ENCODE data around the gene GVQW3.

Gene GVQW3

GRCh38 chr11:76380977-76381719 is at the start of gene GVQW3, which contains the start of gene THAP12:
Gene GVQW3, plus strand, starts transcription at chr11:76381323. Its CDS starts 506 bp downstream, at chr11:76381829.
Gene THAP12, minus strand, starts transcription at chr11:76381132. Its CDS starts 296 bp downstream, at chr11:76380836.
- DNase-seq (ENCODE audit: low read depth in 2 of 2), result peak; percentile 93 to 95

DNA sequence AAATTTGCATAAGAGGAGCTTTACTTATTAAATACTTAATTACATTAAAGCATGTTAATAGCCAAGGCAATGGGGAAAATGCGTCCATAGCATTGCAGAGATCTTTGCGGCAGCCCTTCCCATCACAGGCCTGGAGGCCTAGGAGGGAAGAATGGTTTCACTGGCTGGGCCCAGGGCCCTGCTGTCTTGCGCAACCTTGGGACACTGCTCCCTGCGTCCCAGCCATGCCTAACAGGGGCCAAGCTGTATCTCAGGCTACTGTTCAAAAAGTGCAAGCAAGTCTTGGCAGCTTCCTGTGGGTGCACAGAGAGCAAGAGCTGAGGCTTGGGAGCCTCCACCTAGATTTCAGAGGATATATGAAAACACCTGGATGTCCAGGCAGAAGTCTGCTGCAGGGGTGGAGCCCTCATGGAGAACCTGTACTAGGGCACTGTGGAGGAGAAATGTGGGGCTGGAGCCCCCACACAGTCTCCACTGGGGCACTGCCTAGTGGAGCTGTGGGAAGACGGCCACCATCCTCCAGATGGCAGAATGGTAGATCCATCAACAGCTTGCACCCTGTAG is 46.2 kb upstream of the GVQW3 start:
- DNase-seq (ENCODE audit: low read depth in 2 of 2), result no peak

GRCh38 chr11:76335842-76336241 is 45.3 kb upstream of the GVQW3 start:
- no peak for DNase-seq (ENCODE audit: low read depth in 2 of 2)

GRCh38 chr11:76336597-76336996 is 44.5 kb upstream of the GVQW3 start:
- no peak for DNase-seq (ENCODE audit: low read depth in 2 of 2)

DNA sequence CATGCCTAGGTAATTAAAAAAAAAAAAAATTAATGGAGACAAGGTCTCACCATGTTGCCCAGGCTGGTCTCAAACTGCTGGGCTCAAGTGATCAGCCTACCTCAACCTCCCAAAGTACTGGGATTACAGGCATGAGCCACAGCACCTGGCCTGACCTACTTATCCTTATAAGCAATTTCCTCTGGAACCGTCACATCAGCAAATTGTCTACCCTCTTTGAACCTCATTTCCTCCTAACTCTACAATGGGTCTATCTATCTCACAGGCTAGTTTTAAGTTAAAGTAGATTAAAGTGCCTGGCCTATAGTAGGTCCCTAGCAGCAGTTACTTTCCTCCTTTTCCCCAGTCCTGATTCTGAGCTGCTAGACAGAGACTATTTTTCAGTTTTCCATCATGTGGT is 43.7 kb upstream of the GVQW3 start:
- no peak for DNase-seq (ENCODE audit: low read depth in 2 of 2)

DNA sequence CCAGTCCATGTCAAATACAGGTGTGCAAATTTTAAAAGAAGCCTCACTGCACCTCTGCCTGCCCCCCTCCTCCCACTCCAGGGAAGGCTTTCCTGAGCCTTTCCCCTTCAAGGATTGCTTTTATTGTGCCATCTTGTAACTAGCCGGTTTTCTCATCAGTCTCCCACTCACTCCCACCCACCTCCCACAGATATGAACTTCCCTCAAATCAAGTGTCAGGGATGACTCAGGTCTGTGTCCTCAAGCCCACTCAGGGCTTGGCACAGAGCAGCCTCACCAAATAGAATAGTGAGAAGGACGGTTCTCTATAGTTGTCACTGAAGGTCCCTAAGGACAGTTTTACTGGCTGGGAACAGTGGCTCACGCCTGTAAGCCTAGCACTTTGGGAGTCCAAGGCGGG is 43.2 kb upstream of the GVQW3 start:
- DNase-seq (ENCODE audit: low read depth in 2 of 2), result no peak

GRCh38 chr11:76339221-76339620 is 41.9 kb upstream of the GVQW3 start:
- DNase-seq (ENCODE audit: low read depth in 2 of 2), result no peak

DNA sequence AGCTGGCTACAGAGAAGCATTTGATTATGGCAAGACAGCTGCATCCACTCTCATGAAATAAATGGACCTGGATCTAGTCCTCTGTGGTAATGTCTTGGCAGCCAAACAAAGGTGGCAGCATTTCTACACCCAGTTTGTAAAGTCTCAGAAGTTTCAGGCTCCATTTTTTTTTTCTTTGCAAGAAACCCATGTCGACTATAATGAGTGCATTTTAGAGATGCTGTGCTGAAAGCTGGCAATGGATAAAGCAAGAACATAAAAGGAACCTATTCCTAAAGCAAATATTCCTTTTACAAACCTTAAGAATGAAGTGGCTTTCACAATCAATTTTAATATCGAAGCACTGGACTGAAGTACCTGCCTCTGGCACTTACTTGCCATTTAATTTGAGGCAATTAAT is 33.7 kb upstream of the GVQW3 start:
- no peak for DNase-seq (ENCODE audit: low read depth in 2 of 2)

GRCh38 chr11:76348348-76348747 is 32.8 kb upstream of the GVQW3 start:
- no peak for DNase-seq (ENCODE audit: low read depth in 2 of 2)

- DNase-seq (ENCODE audit: low read depth in 2 of 2), result no peak
Observed at GRCh38 chr11:76355172-76355571, 26.0 kb upstream of the GVQW3 start.

DNA sequence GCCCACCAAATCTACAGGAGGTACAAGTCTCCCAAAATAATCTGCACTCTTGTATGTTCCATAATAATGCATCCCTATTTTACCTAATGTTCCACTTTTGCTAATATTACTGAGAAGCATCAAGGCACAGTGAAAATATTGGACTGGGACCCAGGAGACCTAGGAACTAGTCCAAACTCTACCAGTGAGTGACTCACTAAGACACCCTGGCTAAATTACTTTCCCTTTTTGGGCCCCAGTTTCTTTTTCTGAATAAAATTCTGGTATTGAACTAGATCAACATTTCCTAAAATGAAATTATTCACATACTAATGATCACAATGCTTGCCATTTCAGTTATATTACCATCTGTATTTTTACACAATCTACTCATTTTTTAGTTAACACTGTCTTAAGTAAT is 19.7 kb upstream of the GVQW3 start:
- no peak for DNase-seq (ENCODE audit: low read depth in 2 of 2)

DNA sequence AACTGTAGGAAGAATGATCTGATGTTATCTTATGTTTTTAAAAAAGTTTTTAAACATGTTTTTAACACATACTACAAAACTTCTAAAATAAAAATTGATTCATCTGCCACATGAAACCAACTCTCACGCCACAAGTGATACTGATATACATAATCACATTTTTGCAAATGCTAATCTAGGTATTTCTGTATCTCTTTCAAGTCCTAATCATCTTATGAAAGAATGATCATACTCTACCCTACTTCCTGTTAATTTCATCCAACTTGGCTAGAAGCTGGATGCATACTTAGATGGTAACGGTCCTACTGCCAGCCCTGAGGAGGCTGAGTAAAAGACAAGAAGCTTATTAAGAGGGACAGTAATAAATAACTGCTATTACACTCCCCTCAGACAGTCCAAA is 19.3 kb upstream of the GVQW3 start:
- no peak for DNase-seq (ENCODE audit: low read depth in 2 of 2)

DNA sequence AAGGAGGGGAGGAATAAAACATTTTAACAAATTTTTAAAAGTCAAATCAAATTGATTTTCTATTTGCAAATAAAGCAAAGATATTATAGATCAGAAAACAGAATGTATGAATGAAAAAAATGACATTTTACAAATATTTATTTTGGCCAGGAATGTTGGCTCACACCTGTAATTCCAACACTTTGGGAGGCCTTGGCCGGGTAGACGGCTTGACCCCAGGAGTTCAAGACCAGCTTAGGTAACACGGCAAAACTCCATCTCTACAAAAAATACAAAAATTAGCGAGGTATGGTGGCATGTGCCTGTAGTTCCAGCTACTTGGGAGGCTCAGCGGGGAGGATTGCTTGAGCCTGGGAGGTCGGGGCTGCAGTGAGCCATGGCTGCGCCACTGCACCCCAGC is 18.4 kb upstream of the GVQW3 start:
- no peak for DNase-seq (ENCODE audit: low read depth in 2 of 2)

GRCh38 chr11:76365038-76365679 is 16.0 kb upstream of the GVQW3 start:
- no peak for DNase-seq (ENCODE audit: low read depth in 2 of 2)

DNA sequence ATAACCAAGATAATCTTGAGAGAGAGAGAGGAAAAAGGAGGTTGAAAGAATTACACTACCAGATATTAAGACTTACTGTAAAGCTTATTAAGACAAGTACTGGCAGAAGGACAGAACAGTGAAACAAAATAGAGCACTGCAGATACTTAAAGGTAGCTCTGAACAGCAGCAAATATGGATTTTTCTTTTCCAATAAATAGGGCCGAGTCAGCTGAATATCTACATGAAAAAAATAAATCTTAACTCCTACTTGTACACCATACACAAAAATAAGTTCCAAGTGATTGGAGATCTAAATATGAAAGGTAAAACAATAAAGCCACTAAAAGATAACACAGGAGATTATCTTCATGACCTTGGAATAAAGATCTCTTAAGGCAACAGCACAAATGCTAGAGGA is 12.6 kb upstream of the GVQW3 start:
- no peak for DNase-seq (ENCODE audit: low read depth in 2 of 2)

DNA sequence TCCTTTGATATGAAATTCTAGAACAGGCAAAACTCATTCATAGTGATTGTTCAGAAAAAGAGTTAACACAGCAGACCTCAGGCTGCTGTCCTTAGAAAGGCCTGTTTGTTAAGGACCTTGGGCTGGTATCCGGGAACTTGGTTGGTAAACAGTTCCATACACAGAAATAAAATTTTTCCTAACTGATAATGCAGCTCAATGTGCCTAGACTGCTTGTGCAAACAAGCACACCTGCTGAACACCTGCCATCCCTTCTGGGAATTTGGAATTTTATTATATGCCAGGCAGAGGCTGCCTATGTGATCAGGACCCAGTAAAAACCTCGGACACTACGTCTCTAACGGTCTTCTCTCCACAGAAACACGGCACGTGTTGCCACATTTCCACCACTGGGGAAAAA is 11.7 kb upstream of the GVQW3 start:
- DNase-seq (ENCODE audit: low read depth in 2 of 2), result no peak

DNA sequence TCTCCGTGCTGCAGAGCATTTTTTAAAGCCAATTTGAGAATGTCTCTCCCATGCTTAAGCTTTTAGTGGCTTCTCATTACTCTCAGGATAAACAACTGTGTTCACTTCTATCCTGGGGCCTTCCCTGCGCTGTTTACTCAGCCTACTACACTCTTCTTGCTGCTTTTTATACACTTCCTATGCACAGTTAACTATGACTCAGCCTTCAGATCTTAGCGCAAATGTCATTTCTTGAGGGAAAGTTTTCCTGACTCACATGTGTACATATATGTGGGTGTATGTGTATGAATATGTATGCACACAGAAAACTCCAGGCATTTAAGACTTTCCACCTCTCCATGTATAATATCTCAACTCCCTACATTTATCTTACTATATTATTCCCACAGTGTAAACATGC is 10.0 kb upstream of the GVQW3 start:
- no peak for DNase-seq (ENCODE audit: low read depth in 2 of 2)

DNA sequence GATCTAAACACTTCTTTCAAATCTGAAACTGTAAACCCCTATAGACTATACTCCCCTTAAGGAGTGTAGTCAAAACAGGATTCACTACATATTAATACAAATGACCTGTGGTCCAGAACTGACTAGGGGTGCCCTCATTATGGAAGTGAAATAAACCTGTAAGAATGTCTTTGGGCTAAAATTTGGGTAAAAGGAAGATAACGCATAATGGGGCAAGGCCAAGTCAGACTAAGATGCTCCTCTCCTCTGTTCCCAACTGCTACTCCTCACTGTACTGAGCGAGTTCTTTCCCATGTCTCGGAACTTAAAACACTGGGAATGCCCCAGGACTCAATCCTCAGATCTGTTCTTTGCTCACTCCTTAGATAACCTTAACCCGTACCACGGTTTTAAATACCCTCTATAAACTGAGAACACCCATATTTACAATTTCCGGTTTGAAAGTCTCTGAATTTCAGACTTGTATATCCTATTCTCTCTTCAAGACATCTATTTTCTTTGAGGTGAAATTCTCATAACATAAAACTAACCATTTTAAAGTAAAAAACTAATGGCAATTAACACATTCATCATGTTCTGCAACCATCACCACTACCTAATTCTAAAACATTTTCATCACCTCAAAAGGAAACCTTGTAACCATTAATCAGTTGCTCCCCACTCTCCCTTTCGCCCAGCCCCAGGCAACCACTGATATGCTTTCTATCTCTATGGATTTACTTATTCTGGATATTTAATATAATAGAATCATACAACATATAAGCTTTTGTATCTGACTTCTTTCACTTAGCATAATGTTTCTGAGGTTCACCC is 4.2 kb upstream of the GVQW3 start:
- DNase-seq (ENCODE audit: low read depth in 2 of 2), result no peak

GRCh38 chr11:76379807-76380158 is 1.3 kb upstream of the GVQW3 start:
- DNase-seq (ENCODE audit: low read depth in 2 of 2), result no peak

DNA sequence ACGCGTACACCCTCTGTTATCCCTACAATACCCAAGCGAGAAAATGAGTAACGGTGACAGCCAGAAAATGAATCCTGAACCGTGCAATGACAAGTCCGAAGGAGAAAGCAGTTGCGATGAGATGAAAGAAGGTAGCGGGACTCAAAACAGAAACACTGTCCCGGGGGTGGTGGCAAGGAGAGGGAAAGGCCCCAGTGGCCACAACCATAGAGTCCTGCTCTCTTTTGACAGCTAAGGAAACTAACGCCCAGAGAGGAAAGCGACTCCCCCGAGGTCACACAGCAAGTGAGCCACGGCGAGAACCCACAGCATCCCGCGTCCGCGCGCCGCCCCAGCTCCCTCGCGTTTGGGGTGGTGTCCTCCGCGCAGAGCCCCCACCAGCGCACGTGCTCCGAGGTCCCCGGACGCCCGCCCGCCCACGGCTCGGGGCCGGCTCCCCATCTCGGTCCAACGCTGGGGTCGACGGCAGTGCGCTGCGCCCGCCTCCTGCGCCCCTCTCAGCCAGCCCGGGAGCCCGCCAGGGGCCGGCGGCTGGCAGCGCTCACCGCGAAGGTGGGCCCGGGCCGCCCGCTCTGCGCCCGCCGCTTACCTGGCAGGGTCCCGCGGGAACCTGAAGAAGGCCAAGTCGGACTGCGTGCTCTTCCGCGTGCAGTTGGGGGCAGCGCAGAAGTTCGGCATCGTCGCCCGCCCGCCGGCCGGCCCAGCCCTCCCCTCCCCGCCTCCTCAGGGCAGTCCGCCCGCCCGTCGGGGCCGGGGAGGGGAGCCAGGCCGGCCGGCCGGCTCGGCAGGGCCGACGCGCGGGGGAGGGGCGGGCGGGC is 755 bp upstream of the GVQW3 start:
- DNase-seq (ENCODE audit: low read depth in 2 of 2), result peak; percentile 41 to 49

- no peak for DNase-seq (ENCODE audit: low read depth in 2 of 2)
Observed at GRCh38 chr11:76382209-76382608, 1.1 kb downstream of the GVQW3 start.

GRCh38 chr11:76385903-76386302 is 4.8 kb downstream of the GVQW3 start:
- no peak for DNase-seq (ENCODE audit: low read depth in 2 of 2)

Measured in stimulated activated CD8-positive, alpha-beta memory T cell treated with anti-CD3 and anti-CD28 coated beads, Interleukin-2, amount 100 ng/mL, for 48 hours (primary cell).